NCI-H345 treated with DMSO at 0.1 percent for 48 hours (cell line): ENCODE measurements around the gene MICA.
"Not testable (repeated sequence)": the region's sequence is repeated elsewhere in the genome, so short reads cannot be mapped to it uniquely, and the experiment has no call there.

Experiments used
- DNase-seq: peaks from one replicate; lab custom pipeline; 2025; ENCODE audit not compliant: unreplicated experiment; lab: John Stamatoyannopoulos, UW

MICA gene

DNA sequence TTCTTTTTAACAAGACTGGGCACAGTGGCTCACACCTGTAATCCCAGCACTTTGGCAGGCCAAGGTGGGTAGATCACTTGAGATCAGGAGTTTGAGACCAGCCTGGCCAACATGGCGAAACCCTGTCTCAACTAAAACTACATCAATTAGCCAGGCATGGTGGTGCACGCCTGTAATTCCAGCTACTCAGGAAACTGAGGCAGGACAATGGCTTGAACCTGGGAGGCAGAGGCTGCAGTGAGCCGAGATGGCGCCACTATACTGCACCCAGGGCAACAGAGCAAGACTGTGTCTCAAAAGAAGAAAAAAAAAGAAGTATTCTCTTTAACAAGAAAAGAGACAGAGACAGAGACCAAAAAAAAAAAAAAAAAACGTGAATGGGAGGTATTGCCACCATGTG lies 56.5 kb downstream of the MICA start:
- not testable (repeated sequence) for DNase-seq

DNA sequence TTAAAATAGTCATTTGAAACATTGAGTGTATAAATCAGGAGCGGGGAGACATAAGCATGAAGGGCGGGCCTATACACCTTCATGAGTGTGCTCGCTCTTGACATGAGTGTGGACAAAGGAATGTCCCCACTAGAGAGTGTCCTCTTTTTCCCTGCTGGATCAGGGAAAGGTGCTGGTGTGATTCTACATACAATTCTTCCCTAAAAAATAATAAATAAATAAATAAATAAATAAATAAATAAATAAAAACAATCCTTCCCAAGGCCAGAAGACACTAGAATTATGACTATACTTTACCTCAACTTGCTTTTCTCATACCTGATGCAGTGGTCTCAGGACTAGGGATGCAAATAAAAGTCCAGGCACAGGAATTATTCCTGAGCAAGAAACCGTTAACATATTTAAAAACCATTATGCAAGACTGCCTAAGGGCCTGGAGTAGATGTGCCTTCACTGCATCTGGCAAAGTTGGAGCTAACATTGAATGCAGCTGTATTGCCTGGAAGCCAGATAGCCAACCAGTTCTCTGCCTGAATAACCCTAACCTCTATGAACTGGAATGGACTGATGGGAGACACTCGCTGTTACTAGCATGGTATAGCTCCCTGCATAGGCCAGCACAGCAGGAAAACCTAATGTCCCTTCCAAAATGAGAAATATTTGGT lies 57.1 kb downstream of the MICA start:
- no peak for DNase-seq

DNA sequence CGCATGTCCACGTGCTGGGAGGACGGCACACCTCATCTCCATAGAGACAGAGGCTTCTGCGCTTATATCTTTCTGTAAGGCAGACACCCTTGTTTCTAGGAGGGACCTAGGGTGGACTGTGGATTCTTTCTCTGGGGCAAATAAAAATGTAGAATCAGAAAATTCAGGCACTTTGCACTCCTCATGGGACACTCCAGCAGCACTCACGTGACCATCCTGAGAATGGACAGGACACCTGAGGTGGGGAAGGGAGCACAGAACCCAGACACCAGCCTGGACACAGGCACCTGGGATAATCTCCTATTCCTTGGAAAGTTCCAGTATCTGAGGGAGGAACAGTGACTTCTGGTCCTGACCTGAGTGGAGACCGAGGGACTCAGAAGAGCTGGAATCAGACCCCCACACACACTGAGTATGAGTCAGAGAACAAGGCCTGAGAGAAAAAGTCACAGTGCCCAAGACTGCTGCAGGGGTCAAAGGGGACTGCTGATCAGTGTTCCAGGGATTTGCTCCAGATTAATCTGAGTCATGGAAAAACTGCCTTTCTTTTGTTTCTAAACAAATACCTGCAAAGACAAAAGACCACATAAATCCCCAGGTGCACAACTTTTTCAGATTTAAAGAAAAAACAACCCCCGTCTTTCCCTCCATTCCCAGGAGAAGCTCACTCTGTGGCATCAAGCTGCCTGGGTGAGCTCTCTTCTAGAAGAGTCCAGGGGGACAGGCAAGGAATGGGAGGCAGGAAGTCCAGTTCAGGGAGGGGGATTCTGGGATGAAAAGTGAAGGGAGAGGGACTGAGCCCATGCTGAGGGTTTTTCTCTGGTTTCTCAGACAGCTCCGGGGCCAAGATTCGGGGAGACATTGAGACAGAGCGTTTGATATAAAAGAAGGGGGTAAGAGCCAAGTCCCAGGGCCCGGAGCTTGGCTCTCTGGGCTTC lies 58.9 kb downstream of the MICA start:
- no peak for DNase-seq

DNA sequence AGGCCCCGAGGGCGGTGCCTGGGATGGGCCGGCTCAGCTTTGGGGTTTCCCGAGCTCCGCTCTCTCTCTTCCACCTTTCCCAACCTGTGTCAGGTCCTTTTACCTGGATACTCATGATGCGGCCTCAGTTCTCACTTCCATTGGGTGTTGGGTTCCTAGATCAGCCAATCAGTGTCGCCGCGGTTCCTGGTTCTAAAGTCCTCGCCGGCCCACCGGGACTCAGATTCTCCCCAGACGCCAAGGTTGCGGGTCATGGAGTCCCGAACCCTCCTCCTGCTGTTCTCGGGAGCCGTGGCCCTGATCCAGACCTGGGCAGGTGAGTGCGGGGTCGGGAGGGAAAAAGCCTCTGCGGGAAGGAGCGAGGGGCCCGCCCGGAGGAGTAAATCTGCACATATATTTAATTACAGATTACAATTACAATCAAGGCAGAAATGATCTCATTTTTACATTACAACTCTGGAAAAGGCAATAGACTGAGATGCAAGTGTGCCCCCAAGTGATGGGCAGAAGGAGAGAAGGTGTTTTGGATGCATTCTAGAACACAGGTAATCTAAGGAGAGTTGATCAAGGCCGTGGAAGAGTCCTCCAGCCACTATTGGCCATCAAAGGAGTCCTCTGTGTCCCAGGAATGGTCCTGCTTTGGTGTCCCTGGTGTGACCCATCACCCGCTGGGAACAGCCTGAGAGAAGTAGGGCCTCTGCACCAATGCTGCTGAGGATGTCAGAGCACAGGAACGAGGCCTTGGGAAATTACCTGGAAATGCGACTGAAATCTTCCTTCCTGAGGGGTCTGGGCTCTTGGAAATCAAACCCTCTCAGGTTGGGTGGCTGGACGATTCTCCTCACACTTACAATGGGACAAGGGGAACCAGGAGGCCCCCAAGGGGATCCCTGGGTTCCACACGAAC lies 59.8 kb downstream of the MICA start:
- DNase-seq, result no peak

DNA sequence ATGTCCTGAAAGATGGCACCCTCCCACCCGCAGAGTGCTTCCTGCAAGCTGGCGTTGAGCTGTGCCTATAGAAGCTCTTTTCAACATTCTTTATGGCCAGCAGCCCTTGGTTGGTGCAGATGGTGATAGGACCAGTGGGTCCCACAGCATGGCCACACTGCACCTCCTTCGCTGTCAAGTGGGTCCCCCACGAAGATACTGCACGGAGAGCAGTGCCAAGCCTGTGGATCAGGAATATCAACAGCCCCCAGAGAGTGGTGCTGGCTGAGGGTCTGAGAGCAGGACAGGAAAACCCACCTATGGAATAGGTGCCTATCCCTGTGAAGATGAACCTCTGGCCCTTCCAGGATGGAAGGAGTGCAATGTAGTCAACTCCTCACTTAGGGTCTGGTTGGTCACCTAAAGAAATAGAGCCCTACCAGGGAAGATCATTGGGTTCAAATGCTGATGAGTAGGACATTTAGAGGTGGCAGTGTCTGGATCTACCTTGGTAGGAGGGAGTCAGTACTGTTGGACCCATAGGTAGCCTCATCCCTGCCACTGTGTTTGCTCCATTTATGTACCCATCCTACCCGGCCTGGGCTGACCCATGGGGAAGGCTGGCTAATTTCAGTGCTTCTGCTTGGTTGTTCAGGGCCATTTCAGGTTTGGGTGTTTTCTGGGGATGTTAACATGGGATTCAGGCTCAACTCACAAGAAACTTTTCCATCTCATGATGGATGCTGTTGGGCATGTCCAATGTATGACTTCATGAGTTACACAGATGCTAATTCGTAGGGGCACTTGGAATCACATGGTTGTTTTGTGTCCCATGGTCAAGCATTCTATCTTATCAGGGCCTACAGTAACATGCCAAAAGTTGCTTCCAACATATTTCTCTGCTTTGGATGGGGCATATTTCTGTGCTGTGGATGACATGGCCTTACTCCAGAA lies 61.1 kb downstream of the MICA start:
- no peak for DNase-seq
